Measurements from ENCODE around the gene DEFB108B.
"Not testable (repeated sequence)": the region's sequence is repeated elsewhere in the genome, so short reads cannot be mapped to it uniquely, and the experiment has no call there.

Gene DEFB108B, protein sequence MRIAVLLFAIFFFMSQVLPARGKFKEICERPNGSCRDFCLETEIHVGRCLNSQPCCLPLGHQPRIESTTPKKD

DNA sequence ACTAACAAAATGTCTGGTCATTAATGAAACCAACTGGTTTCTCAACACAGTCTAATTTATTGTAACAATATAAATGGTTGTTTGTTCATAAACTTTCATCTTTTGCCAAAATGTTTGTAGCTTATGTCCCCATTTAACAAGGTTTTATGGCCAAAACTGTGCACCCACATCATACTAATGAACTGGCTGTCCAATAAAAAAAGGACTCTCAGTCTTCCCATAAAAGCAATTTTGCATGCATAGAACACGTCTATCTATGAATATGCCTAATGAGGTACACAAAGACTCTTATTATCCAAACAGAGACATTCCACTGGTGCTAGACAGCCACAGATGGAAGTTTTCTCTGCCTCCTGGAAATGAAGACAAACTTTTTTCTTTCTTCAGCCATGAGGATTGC, at the start of gene DEFB108B:
TSS of gene DEFB108B (plus strand) at position 390 of the 400 bp plus-strand sequence. CDS start at position 390, 0 bp downstream.
- DNase-seq (ENCODE audit: low spot score): not testable (repeated sequence)

DNA sequence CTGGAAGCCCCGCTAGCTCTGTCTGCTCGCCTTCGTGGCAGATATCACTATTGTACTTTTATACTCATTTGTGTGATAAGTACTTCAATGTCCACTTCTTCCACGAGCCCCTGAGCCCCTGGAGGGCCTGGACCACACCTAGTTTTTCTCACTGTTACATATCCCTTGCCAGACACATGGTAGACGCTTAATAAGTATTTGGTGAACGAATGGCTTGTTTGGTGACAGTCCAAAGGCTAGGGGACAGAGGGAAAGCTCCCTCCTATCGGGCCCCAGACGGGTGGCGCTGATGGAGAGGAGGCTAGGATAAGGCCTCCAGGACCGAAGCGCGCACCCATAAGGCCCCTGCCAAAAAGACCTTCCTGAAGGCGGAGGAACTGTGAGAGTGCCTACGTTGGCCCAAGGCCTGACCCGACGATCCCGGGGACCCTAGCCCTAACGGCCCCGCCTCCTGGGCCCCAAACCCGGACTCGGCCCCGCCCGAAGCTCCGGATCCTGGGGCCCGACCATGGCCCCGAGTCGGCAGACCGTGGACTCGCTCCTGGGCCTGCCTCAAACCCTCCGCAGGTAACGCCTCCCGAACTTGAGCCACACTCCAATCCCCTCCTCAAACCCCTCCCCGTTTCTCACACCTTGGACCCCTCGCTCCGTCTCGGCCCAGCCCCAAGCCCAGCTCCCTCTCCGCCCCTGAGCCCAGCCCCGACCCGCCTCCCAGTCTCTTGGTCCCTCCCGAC, 46.7 kb upstream of the DEFB108B start:
- peak; percentile 78 for DNase-seq (ENCODE audit: low spot score)

DNA sequence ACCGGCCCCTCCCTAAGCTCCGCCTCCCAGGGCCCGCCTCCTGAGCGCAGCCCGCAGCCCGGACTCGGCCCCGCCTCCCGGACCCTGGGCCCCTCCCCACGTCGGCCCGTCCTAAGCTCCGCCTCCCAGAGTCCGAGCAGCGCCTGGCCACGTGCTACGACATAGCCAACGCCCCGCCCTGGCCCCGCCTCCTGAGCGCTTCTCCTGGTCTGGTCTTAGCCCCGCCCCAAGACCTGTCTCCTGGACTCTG, 46.2 kb upstream of the DEFB108B start:
- DNase-seq (ENCODE audit: low spot score): peak; percentile 97

DNA sequence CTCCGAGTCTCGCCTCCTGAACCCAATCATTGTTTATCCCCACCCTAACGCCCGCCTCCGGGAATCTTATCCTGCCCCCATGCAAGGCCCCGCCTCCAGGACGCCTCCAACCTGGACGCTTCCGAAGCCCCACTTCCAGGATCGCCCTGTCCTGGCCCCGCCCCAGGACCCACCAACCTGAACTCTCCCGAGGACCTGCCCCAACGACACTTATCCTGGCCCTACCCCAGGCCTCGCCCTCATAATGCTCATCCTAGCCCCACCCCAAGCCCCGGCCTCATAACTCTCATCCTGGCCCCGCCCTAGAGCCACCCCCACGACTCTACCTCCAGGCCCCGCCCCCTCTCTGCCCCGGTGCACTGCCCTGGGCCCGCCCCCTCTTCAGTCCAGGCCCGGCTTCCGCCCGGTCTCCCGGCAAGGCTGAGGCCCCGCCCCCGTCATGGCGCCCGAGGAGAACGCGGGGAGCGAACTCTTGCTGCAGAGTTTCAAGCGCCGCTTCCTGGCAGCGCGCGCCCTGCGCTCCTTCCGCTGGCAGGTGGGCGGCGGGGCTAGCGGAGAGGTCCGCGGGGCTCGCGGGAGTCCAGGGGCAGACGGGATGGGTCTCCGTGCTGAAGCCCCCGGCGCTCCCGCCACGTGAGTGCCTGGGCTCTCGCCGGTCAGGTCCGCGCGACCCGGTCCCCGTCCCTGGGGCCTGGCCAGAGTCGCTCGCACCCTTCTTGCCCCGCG, 45.7 kb upstream of the DEFB108B start:
- peak; percentile 95 for DNase-seq (ENCODE audit: low spot score)

DNA sequence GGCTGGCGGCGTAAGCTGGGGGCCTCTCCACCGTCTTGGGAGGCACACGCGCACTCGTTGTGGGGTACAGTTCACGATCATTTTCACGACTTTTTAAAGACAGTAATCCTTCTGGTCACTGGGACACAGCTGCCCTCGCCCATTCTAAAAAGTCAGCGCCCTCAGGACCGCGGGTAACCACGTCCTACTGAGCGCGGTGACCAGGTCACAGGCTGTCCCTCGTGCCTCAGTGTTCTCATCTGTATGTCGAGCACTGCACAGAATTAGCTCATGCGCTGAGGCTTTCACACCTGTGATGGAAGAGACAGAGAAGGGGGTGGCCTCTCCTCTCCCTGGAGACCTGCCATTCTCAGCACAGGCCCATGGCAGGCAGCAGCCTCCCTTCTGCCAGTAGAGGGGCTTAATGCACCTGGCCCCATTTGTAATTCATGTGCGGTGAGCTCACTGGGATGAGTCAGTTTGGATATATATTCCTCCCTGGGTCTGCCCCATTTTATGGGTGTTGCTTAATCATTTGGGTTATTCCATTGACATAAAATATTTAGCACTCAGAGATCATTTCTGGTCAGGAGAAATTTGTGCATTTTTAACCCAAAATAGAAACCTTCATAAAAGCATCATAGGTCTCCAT, 45.1 kb upstream of the DEFB108B start:
- peak; percentile 87 for DNase-seq (ENCODE audit: low spot score)

DNA sequence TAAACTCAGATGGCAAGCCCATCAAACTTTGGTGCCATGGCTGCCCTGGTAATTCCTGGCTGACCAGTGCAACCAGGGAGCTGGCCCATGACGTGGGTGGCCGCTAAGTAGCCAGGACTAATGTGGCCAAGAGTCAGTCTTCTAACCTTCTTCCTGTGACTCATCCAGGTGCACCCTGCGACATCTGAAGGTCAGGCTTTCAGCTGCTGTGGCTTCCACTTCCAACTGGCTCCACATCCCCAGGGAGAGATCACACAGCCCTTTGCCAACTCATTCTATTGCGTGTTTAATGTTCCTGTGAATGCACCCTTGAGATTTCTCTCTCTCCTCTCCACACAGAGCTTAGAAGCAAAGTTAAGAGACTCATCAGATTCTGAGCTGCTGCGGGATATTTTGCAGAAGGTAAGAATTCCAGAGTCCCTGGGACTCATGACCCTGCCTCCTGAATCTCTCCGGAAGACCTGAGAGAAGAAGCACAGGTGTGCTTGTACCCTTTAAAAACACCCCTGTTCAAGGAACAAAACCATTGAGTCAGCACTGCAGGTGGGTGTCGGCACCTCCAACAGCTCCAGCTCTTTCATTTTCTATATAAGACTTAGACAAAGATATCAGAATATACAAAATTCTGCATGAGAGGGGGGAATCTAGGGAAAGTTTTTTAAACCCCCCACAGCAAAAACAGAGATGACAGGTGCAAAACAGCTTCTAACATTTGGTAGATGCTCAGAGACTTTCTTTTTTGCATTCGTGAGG, 43.4 kb upstream of the DEFB108B start:
- DNase-seq (ENCODE audit: low spot score): not testable (repeated sequence)

DNA sequence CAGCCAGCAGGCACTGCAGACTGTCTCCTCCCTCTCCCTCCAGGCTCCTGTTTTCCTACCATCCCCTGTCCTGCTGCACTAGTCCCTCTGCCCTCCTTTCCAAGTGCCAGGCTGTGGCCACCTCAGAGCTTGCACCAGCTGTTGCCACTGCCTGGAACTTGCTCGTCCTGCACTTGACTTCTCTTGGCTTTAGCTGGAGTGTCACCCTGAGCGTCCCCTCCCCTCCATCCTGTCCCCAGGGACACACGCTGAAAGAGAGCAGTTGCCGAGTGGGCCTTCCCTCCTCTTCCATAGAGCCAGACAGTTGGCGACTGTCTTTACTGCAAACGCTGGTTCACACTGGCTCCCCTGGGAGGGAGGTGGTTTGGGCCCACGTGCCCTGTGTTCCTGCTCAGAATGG, 41.9 kb upstream of the DEFB108B start:
- DNase-seq (ENCODE audit: low spot score): not testable (repeated sequence)

DNA sequence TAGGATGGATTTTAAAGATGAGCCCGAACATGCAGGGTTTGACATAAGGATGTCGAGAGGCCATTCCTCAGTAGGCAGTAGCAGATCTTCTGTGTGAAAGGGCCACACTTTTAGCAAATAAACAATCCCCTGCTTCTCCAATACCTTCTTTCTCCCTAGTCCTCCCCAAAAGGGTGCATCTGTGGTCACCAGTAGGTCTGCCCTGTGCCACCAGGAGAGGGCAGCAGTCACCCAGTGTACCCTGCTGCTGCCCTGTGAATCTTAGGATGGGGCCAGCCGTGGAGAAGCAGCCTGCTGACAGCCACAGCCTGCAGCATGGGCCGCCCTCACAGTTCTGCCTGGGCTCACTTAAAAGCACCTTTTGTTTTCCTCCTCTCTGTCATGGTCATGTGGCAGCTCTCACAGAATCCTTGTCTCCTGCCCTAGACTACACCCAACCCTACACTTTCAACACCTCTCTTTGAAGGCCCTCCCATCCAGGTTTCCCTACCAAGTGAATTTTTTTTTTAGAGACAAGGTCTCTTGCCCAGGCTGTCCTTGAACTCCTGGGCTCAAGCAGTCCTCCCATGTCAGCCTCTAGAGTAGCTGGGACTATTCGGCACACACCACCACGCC, 40.3 kb upstream of the DEFB108B start:
- DNase-seq (ENCODE audit: low spot score): peak; percentile 59

DNA sequence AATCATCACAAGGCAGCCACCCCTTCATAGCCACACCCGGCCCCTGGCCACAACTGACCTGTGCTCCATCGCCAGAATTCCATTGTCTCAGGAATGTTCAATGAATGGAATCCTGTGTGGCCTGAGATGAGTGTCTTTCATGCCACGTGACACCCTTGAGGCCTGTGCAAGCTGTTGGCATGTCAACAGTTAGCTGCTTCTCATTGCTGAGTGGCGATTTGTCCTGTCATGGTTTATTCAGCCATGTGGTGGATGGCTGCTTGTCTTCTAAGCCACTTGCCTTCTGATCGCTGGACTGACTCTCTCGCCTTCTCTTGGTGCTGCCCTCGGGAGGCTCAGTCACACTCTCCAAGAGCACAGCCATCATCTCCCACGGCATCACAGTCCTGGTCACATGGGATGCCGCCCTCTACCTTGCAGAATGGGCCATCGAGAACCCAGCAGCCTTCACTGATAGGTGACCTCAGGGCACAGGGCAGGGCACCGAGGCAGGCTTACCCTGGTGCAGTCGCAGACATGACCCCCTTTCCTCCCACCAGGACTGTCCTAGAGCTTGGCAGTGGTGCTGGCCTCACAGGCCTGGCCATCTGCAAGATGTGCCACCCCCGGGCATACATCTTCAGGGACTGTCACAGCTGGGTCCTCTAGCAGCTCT, 38.5 kb upstream of the DEFB108B start:
- not testable (repeated sequence) for DNase-seq (ENCODE audit: low spot score)

DNA sequence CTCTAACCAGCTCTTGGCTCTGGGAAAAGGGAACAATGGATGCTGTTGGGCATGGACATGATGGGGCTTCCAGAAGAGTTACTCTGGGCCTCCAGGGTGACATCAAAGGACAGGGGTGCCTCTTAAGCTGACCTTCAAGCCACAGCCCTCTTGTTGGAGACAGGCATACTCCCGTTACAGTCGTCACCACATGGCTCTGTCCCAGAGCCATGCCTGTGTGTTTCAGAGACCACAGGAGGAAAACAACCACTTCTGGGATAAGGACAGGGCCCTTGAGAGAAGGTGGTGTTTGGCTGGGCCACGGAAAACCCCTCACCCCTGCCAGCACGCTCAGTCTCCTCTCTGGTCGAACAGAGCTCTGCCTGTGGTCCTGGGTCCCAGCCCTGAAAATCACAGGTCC, 37.8 kb upstream of the DEFB108B start:
- not testable (repeated sequence) for DNase-seq (ENCODE audit: low spot score)

DNA sequence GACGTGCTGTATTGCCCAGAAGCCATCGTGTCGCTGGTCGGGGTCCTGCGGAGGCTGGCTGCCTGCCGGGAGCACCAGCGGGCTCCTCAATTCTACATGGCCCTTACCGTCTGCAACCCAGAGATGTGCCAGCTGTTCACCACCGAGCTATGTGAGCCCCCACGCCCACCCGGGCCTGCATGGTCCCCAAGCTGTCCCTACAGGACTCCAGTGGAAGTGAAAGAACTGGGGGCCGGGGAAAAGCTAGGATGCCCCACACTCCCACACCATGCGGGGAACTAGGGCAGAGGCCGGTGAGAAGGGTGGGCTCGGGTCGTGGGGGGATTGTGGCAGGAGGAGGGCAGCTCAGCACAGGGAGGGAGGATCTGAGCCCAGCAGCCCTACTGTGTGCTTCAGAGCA, 37.0 kb upstream of the DEFB108B start:
- not testable (repeated sequence) for DNase-seq (ENCODE audit: low spot score)

DNA sequence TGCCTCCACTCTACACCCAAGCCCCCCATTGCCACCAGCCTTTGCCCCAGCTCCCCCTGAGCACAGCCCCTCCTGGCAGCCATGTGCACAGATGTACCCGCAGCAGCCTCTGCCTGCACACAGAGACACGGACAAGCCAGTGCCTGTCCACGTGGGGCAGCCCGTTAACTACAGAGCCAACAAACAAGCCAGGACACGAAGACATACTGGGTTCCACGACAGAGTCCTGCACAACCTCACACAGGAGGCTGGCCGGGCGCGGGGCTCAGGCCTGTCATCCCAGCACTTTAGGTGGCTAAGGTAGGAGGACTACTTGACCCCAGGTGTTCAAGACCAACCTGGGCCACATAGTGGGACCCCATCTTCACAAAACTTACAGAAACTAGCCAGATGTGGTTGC, 36.2 kb upstream of the DEFB108B start:
- DNase-seq (ENCODE audit: low spot score): not testable (repeated sequence)

DNA sequence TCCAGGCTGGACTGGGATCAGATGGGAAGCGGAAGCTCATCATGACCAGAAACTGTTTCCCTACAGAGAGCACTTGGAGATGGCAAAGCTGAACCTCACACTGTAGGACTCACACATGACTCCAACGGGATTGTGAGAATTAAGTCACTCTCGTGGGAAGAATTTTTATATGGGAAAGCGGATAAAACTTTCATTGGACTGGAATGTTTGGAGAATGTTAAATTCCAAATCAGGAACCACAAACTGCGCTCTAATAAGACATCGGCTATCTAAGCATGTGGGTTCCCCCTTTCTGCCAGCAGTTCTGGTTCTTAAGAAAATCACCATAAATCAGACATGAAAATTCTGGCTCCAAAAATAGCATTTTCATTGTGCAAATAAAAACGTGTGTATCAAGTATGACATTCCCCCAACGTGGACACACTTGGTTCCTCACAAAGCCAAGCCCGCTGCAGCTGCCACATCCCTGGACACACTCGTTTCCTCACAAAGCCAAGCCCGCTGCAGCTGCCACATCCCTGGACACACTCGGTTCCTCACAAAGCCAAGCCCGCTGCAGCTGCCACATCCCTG, 33.4 kb upstream of the DEFB108B start:
- not testable (repeated sequence) for DNase-seq (ENCODE audit: low spot score)

DNA sequence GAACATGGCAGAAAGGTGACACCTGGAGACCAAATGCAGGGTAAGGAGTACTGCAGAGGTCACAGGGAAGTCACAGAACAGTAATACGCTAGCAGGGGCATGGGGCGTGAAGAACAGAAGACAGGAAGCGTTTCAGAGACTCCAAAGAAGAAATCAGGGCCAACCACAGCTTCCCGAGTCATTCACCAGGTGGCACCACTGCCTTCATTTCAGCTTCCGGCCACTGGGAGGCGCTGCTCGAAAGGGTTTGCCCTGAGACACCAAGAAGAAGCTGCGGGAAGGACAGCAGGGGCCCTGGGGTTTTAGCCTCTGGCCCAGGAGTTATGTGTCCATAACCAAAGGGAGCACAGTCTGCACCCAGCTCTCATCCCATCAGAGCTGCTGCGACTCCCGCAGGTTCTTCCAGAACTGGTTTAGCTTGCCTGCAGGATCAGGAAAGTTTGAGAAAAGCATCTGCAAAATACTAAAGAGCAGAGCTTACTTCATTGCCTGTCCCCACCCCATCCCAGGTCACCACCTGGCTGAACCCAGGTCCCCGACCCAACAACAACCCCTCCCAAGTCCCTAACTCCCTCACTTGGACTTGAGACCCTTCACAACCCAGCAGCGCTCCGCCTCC, 32.6 kb upstream of the DEFB108B start:
- peak; percentile 94 for DNase-seq (ENCODE audit: low spot score)

DNA sequence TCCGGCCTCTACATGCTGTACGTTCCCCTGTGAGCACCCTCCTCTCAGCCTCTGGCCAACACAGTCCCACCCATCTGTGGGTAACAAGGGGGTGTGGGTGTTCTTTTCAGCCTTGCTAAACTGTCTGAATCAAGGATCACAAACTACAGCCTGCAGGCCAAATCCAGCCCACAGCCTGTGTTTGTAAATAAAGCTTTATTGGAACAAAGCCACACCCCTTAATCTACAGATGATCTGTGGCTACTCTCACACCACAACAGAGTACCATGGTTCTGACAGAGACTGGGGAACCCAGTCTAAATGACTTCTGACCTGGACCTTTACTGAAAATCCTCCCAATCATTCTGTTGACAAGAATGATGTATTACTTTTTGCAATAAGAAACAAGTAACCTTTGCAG, 32.0 kb upstream of the DEFB108B start:
- not testable (repeated sequence) for DNase-seq (ENCODE audit: low spot score)

DNA sequence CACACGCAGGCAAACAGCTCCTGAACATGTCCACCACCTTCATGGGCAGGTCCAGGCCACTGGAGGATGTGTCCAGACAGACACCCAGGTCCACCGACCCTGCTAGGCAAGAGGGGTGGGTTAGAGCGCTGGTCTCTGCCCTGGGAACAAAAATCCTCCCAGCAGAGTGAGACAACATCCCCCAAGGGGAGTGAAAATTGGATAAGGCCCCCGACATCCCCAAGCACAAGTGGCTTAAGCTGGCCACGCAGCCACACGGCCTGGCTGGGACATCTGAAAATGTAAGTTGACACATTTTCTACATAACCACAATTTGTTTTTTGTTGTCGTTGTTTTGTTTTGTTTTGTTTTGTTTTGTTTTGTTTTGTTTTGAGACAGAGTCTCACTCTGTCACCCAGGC, 30.1 kb upstream of the DEFB108B start:
- DNase-seq (ENCODE audit: low spot score): not testable (repeated sequence)

DNA sequence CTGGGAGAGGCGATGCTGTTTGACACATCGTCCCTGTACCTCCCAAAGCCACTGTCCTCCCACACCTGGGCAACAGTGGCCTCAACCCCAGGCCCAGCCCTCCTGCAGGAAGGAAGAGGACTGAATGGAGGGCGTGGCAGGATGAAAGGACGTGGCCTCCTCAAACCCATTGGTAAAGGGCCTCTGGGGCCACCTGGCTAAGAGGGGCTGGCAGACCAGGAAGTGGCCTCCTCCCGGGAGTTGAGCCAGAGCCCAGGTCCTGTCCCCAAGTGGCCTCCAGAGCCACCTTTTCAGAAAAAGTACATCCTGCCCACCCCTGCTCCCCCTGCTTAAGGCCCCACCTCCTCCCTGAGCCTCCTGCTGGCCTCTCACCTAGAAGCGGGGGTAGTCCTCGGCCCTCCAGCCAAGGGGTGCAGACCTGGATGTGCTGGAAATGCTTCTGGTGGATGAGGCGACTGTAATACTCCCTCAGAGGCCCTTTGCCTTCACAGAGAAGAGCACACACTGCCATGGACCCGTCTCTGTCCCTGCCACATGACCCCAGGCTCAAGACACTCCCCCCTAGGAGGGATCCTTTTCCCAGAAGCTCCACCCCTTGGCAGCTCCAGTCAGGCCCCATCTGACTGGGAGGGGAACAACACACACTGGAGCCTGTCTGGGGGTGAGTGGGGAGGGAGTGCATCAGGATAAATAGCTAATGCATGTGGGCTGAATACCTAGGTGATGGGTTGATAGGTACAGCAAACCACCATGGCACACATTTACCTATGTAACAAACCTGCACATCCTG, 28.6 kb upstream of the DEFB108B start:
- not testable (repeated sequence) for DNase-seq (ENCODE audit: low spot score)

DNA sequence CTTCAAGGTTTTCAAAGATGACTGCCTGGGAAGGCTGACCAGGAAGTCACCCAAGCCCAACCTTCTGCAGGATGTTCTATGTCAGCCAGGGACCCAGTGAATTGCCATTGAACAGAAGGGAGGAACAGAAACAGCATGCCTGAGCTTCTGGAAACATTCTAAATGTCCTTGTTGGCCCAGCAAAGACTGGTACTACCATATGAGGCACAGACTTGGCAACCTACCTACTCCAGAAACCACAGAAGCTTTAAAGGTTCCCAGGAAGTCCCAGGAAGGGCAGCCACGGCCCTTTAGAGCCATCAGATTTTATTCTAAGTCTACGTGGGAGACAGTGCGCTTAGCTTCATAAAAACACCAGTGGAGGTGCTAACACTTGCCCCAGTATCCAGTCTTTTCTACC, 20.5 kb upstream of the DEFB108B start:
- not testable (repeated sequence) for DNase-seq (ENCODE audit: low spot score)

DNA sequence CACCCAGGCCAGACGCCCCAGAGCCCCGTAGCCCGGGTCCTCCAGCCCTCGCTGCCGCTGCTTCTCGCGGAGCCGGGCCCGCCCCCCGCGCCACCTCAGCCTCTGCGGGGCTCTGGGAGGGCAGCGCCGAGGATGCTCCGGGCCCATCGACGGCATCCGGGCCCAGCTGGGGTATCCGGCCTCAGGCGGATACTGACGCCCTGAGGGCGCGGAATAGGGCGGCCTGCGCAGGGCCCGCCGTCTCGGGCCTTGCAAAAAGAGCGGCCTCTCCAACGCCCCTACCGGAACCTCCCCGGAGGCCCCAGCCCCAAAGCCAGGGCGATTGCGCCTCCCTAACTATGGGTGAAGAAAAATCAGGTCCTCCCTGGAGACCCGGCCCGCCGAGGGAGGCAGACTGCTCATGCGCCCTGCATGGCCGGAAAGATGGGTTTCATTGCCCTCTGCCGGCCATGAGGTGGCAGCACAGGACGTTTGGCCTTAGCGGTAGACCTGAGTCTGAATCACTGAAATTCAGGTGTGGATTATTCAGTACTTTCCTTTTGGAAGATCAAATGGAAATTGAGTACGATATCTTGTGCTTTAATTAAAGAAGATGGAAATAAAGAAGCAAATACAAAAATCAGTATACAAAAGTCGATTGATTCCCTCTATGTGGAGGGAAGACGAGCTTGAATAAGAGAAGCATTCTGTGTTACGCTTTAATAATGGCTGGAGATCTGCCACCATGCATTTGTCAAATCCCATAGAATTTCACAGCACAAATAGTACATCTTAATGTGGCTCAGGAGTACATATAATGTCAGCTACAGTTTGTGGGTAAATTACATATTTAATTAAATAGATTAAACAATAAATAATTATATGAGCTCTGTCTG, 19.3 kb upstream of the DEFB108B start:
- DNase-seq (ENCODE audit: low spot score): peak; percentile 89
